ENCODE results near the gene REST.
A peak's percentile ranks its signal among the peaks of the same experiment; 100 is the strongest.
"Not testable (repeated sequence)": the region's sequence is repeated elsewhere in the genome, so short reads cannot be mapped to it uniquely, and the experiment has no call there.

The REST gene

DNA sequence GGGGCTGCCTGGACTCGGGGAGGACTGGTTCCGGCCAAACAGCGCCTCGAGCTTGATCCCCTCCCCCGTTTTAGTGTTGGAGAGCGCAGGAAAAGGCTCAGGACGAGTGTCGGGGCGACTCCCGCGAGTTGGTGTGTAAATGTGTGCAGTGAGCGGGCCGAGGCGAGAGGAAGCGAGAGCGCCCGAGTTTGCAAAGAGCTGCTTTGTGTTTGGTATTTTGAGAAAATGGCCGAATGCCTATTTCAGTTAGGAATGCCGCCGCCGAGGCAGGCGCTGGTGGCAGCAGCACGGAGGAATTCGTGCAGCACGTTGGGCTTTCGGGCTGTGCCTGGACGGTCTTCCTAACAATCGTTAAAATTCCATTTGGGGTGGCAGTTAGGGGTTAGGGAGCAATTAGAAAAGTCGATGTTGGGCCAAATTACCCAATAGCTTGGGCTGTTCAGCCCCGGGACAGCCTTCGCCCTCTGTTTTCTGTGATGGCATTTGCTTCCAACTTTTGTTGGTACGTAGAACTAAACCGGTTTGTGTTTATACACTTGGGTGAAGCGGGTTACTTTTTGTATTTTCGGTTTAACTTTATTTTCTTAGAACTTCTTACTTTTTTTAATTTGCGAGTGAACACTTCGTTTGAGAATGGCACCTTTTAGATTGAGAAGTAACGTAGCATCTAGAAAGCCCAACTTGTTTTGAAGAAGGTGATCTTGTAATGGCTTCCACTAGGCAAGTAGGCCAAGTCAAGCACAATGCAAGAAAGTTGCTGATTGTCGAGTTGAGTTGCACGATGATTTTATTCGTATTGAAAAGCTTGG lies 1.6 kb downstream of the REST start:
- peak; percentile 19 to 42 for DNase-seq

DNA sequence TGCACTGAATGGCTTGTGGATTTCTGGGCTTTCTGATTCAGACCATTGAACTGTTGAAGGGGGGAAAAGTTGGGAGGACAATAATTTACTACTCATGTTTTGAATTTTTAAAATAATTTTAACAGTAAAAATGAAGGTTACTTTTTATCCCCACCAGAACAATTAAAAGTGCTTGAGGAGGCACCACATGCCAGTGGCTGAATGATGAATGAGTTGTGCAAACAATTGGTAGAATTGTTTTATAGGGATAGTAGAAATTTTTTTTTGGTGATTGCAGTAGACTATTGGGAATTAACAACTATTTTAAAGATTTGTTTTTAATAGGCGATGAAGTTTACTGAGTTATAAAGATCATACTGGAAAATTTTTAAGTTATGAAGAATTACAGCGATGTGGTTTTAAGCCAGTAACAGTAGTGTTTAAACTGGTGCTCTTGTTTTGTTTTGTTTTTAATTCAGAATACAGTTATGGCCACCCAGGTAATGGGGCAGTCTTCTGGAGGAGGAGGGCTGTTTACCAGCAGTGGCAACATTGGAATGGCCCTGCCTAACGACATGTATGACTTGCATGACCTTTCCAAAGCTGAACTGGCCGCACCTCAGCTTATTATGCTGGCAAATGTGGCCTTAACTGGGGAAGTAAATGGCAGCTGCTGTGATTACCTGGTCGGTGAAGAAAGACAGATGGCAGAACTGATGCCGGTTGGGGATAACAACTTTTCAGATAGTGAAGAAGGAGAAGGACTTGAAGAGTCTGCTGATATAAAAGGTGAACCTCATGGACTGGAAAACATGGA lies 2.7 kb downstream of the REST start:
- DNase-seq, result no peak

DNA sequence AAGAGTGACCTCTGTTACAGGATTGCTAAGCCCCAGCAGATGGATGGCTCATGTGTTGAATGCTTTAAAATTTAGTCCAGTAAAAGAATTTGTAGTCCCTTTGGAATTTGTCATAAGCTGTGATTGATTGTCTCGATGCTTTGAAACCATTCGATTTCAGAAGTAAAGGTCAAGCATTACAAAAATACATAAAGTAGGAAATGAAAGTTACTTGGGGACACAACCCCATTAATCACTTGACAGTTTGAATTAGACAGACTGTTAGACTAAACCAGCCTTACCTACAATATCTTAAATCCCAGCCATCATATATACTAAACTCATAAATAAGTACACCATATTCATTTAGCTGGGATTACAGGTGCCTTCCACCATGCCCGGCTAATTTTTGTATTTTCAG lies 6.6 kb downstream of the REST start:
- DNase-seq, result no peak

DNA sequence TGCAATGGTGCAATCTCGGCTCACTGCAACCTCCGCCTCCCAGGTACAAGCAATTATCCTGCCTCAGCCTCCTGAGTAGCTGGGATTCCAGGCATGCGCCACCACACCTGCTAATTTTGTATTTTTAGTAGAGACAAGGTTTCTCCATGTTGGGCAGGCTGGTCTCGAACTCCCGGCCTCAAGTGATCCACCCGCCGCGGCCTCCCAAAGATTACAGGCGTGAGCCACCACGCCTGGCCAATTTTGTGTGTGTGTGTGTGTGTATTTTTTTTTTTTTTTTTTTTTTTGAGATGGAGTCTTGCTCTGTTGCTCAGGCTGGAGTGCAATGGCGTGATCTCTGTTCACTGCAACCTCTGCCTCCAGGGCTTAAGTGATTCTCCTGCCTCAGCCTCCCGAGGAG lies 7.3 kb downstream of the REST start:
- not testable (repeated sequence) for DNase-seq

DNA sequence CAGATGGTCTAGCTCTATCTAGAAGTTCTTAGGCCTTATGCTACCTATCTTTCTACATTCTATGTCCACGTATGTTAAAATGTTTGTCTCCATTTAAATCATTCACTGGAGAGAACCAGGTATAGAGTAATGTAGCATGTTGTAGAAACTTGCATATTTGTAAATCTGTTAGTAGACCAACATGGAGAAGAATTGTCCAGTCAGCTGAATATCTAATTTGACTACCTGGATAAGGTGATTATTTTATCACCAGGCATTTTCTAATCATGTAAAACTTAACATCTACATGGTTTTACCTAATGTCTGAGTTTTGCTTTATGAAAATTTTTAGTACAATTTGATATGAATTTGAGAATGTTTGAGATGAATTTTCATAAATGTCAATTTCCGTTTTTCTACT lies 19.5 kb downstream of the REST start:
- no peak for DNase-seq

DNA sequence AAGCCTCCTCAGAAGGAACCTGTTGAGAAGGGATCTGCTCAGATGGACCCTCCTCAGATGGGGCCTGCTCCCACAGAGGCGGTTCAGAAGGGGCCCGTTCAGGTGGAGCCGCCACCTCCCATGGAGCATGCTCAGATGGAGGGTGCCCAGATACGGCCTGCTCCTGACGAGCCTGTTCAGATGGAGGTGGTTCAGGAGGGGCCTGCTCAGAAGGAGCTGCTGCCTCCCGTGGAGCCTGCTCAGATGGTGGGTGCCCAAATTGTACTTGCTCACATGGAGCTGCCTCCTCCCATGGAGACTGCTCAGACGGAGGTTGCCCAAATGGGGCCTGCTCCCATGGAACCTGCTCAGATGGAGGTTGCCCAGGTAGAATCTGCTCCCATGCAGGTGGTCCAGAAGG lies 22.9 kb downstream of the REST start:
- no peak for DNase-seq

DNA sequence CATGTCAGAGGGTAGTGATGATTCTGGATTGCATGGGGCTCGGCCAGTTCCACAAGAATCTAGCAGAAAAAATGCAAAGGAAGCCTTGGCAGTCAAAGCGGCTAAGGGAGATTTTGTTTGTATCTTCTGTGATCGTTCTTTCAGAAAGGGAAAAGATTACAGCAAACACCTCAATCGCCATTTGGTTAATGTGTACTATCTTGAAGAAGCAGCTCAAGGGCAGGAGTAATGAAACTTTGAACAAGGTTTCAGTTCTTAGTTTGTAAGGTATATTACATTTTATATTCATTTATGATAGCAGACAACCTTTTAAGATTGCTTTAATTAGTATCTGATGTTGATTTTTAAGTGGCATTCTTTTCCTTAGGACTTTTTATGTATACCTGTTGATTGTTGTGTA lies 24.2 kb downstream of the REST start:
- no peak for DNase-seq

DNA sequence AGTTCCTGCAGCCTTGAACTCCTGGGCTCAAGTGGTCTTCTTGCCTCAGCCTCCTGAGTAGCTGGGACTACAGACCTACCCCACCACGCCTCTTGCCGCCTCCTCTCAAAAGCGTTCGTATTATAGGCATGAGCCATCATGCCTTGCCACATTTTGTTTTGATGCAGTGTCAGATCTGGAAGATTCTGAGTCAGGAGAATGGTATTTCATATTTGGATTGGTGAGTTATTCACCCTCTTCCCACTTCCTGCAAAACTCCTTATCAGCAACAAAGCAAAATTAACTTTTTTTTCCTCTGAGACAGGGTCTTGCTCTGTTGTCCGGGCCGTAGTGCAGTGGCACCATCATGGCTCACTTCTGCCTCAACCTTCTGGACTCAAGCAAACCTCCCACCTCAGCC lies 29.6 kb downstream of the REST start:
- no peak for DNase-seq

DNA sequence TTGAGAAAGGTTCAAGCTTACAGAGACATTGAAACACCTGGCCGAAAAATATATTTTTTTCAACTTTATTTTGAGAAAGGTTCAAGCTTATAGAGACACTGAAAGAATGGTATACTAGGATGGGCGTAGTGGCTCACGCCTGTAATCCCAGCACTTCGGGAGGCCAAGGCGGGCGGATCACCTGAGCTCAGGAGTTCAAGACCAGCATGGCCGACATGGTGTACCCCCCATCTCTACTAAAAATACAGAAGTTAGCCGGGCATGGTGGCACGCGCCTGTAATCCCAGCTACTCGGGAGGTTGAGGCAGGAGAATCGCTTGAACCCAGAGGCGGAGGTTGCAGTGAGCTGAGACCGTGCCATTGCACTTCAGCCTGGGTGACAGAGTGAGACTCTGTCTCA lies 32.1 kb downstream of the REST start:
- DNase-seq, result not testable (repeated sequence)

DNA sequence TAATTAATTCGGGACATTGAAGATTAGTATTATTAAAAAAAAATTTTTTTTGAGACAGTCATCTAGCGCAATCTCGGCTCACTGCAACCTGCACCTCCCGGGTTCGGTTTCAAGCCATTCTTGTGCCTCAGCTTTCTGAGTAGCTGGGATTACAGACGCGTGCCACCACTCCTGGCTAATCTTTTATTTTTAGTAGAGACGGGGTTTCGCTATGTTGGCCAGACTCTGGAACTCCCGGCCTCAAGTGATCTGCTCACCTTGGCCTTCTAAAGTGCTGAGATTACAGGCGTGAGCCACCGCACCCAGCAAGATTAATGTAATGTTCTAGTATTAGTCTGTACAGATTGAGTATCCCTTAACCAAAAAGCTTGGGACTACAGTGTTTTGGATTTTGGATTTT lies 32.7 kb downstream of the REST start:
- DNase-seq, result no peak

DNA sequence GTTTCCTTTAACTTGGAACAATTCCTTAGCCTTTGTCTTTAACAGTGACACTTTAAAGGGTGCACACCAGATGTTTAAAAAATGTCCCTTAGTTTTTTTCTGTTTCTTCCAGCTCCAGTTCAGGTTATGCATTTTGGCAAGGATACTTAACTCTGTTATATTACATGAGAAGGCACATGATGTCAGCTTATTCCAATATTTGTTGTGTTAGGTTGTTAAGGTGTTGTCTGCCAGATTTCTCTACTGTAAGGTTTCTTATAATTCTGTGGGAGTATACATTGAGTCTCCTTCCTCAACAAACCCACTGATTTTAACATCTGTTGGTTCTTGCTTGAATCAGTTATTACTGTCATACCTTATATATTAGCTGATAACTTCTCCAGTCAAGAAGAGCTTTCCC lies 33.3 kb downstream of the REST start:
- DNase-seq, result no peak

DNA sequence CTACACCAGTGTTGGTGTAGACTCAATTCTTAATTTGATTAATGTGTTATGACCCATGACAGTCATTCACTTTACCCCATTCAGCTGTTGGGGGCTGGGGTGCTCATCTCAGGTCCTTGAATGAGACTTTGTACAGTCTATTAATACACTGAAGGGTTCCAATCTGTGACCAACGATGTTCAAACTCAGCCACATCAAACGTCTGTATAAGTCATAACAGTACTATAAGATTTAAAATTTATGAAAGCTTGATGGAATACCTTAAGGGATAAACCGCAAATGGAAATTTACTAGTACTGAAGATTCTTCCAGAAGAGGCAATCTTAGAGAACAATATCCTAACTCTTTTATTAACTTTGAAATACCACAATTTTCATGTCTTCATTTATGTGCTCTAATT lies 33.7 kb downstream of the REST start:
- no peak for DNase-seq

DNA sequence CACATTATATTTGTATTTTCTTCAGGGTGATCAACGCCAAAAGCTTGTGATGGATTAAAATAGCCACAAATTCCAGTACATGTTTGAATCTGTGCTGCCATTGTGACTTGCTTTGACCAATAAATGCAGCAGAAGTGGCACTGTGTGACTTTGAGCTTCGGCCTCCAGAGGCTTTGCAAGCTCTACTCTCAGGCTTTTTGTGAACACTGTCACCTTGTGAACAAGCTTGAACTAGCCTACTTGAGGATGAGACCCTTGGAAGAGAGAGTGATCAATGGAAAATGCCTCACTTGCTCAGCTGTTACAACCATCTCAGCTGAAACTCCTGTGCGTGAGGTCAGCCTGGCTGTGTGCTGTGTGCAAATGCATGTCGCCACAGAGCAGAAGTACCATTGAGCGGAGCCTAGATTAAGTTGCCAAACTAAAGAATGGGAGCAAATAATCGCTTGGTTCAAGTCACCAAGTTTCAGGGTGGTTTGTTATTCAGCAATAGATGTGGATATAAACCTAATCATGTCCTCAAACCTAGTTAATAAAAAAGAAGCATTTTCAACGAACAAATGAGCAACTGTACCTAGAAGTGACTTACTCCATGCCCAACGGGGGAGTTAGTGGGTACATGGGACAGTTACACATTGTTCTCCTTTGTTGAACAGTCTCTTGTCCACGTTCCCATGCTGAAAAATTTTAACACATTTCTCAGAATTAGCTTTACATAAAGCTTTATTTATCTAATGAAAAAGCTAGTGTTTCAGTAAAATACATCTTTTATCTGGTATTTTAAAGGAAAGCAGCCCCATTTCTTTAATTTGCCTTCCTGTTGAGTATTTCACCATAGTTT lies 46.2 kb downstream of the REST start:
- DNase-seq, result no peak

DNA sequence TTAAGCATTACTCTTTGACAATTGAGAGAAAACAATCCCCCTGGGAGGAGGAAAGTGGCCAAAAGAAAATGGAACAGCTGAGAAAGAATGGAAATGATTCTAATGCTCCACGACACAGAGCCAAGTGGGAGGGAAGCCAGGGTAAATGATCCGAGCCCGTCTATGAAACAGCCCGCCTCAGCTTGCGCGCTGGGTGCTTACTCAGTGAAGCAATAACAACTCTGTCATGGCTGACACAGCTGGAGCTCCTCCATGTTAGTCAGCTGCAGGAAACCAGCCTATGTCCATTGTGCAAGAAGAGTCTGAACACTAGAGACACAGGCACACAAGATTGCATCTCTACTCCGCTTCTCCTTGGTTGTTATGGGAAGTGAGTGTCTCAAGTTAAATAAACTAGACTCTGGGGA lies 50.4 kb downstream of the REST start:
- peak; percentile 80 to 86 for DNase-seq

DNA sequence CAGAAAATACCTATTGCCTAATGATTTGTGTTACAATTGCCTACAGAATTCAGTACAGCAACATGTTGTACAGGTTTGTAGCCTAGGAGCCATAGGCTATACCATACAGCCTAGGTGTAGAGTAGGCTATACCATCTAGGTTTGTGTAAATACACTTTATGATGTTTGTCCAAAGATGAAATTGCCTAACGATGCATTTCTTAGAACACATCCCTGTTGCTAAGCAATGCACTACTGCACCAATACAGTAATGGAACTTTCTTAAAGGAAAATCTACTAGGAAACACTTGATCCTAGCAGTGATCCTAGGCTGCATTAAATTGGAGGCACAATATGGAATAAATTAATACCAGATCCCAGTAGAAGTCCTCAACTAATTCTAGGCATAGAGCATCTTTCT lies 51.4 kb downstream of the REST start:
- no peak for DNase-seq

DNA sequence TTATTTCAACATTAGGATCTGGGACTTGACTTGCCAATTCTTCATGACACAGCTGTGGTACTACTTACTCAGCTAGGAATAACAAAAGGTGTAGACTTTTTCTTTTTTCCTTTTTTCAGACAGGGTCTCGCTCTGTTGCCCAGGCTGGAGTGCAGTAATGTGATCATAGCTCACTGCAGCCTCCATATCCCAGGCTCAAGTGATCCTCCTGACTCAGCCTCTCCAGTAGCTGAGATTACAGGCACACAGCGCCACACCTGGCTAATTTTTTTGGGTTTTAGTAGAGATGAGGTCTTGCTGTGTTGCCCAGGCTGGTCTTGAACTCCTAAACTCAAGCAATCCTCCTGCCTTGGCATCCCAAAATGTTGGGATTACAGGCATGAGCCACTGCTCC lies 53.4 kb downstream of the REST start:
- DNase-seq, result no peak

DNA sequence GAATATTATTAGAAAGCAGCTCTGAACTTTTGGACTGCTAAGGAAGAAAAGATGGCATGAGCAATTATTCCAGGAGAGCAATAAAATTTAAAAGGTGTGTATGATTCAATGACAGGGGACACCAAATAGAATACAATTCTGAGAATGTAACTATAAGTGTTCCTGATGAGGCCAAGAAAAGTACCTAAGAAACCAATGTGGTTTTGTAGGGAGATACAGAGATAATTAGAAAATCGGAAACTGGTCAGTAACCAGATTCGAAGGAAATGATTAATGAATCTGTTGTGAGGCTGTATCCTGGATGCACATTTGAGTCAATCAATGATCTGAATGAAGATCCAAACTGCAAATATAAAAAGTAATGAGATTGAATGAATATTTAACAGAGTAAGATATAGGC lies 63.7 kb downstream of the REST start:
- no peak for DNase-seq

DNA sequence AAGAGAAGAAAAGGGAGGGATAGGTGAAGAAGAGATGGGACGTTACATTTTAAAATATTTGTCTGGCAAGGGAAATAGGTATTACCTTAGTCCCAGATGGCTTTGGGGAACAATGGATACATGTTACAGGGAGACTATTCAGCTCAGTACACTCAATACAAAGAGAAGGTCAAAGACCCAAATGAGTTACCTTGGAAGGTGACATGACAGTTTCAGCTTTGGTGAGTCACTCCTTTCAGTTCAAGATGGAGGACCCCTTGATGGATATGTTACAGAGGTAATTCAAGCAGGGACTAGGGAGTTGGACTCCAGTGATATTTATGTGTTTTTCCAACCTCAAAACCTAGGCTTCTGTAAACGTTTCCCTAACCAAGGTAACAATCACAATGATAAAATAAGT lies 64.7 kb downstream of the REST start:
- DNase-seq, result no peak

DNA sequence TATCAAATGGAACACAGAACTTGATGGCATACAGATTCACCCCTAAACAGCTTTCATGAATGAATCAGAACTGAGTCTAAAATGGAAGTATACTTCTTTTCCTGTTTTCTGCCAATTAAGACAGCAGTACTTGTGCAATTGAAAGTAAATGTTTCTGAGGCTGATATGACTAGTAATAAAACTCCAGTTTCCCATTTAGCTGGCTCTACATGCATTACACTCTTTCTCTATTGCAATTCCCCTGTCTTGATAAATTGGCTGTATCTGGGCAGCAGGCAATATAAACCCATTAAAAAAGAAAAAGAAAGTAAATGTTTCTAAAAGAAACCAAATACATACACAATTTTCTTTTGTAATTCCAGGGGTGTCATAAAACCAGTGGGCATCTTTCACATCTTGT lies 65.1 kb downstream of the REST start:
- no peak for DNase-seq

DNA sequence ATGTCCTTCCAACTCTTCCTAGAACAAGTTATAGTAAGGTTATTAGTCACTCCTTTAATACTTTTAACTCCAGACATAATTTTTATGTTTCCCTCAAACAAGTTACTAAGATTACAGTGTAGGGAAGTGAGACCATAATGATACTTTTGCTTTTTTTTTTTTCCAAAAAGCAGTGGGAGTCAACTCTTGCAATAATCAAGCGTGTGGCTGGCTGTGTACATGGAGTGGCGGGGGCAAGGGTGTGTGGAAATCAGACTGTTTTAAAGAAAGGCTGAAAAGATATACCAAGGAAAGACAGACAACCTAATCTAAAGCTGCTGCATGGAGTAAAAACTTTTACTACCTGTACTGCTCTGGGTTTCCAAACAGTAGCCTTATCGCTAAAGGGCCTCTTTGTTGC lies 65.6 kb downstream of the REST start:
- DNase-seq, result no peak

DNA sequence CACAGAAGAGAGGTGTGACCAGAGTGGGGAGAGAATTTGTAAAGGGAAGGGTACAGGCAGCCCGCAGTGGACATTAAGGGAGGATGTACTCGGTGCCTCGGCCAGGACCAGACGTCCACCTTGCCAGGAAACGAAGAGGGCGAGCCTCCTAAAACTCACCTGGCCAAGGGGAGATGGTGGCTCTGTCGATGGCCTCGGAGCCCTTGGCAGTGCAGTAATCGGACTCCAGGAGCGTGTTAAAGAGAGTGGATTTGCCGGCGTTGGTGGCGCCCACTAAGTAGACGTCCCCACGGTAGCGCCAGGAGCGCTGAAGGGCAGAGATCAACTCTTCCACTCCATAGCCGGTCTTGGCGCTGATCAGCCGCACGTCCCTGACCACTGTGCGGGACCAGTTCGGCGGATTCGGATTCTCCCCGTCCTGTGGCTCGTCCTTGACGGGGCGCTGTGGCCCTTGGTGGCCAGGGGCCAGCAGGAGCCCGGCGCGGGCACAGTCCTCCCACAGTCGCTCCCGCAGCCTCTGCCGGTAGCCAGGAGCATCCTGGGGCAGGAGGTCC lies 68.7 kb downstream of the REST start:
- DNase-seq, result no peak

DNA sequence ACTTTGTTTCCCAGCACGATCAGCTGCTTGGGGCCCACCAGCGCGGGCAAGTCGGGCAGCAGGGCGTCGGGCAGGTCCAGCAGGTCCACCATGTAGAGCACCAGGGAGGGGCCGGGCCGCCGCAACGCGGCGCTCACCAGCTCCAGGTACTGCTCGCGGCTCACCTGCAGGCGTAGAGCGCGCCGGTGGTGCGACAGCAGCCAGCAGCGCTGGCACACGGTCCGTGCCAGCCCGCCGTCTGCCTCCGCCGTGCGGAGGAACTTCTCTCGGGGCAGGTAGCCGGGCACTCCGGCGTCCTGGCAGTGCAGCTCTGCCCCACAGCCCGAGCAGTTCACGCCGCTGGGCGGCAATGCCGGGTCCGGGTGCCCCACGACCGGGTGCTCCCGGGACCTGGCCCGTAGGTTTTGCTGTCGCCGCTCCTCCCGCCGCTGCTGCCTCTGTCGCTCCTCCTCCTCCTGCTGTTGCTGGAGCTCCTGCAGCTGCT lies 69.2 kb downstream of the REST start:
- no peak for DNase-seq

Measured in AML-193 (cell line).